NCI-H1930 (cell line): ENCODE data around the gene MED9.
A peak's percentile ranks its signal among the peaks of the same experiment; 100 is the strongest.

Source experiments
- DNase-seq, 2 experiments: peaks; one replicate each; lab custom pipeline; 2025; lab: John Stamatoyannopoulos, UW

MED9 gene

GRCh38 chr17:17491031-17491471 lies 14.3 kb downstream of the MED9 start:
- DNase-seq: no peak

GRCh38 chr17:17491546-17491988 lies 14.8 kb downstream of the MED9 start:
- no peak for DNase-seq

- DNase-seq: no peak
Observed at GRCh38 chr17:17492085-17492484, 15.3 kb downstream of the MED9 start.

- DNase-seq: no peak
Observed at GRCh38 chr17:17492571-17492970, 15.8 kb downstream of the MED9 start.

- DNase-seq: no peak
Observed at GRCh38 chr17:17493249-17493985, 16.6 kb downstream of the MED9 start.

- no peak for DNase-seq
Observed at GRCh38 chr17:17493986-17494466, 17.2 kb downstream of the MED9 start.

- no peak for DNase-seq
Observed at GRCh38 chr17:17494499-17494869, 17.7 kb downstream of the MED9 start.

GRCh38 chr17:17494870-17495535 lies 18.2 kb downstream of the MED9 start:
- no peak for DNase-seq

- DNase-seq: peak; percentile 24 to 53
Observed at GRCh38 chr17:17495536-17496188, 18.9 kb downstream of the MED9 start.

- DNase-seq: peak; percentile 59 to 83
Observed at GRCh38 chr17:17496189-17497064, 19.6 kb downstream of the MED9 start, which contains the start of gene RASD1. Gene RASD1, minus strand, starts transcription at chr17:17496395. Its CDS starts 214 bp downstream, at chr17:17496181.

- DNase-seq: no peak
Observed at GRCh38 chr17:17497065-17497844, 20.5 kb downstream of the MED9 start.

- no peak for DNase-seq
Observed at GRCh38 chr17:17497845-17498520, 21.2 kb downstream of the MED9 start.

- DNase-seq: no peak
Observed at GRCh38 chr17:17498606-17499301, 22.0 kb downstream of the MED9 start.

- no peak for DNase-seq
Observed at GRCh38 chr17:17499402-17500145, 22.8 kb downstream of the MED9 start.

- no peak for DNase-seq
Observed at GRCh38 chr17:17500999-17501605, 24.3 kb downstream of the MED9 start.

GRCh38 chr17:17502741-17503565 lies 26.2 kb downstream of the MED9 start:
- no peak for DNase-seq

- DNase-seq: no peak
Observed at GRCh38 chr17:17503566-17504130, 26.8 kb downstream of the MED9 start.
